Kidney (tissue), 14 donors: ENCODE data around the gene CCT7. TPM values are rescaled to one million over a fixed set of nuclear protein-coding genes. Genes with fewer than 3 reads are reported as not detected.

ENCODE experiments used
- DNase-seq, 5 donors: peaks; one replicate each; pipeline ENCODE4 v3.0.0-alpha.2; 2013 to 2020
- FAIRE-seq: peaks from 2 replicates; lab custom pipeline; 2012; peaks lifted over from hg19 to GRCh38; lab: Jason Lieb, UNC
- H3K27ac ChIP-seq, 2 donors: one replicate each; pipeline ENCODE4 v1.7.0; 2013; ENCODE audit warnings: low read depth in 2 of 2, low read length in 2 of 2, inconsistent platforms in 1 of 2
- H3K27me3 ChIP-seq: one replicate; pipeline ENCODE4 v1.7.1; 2013; ENCODE audit warnings: low read length, inconsistent platforms; ENCODE audit not compliant: control insufficient read depth, insufficient read depth
- H3K36me3 ChIP-seq, 3 donors: one replicate each; pipeline versions ENCODE4 v1.7.0 to v1.7.1; 2013; ENCODE audit warnings: low read length in 3 of 3, control low read depth in 1 of 3, inconsistent platforms in 1 of 3; ENCODE audit not compliant: insufficient read depth in 3 of 3, control insufficient read depth in 2 of 3
- H3K4me1 ChIP-seq, 3 donors: one replicate each; pipeline versions ENCODE4 v1.7.0 to v1.7.1; 2013; ENCODE audit warnings: low read length in 3 of 3, inconsistent platforms in 1 of 3, low read depth in 1 of 3; ENCODE audit not compliant: control insufficient read depth in 2 of 3, insufficient read depth in 2 of 3
- H3K4me3 ChIP-seq, 3 donors: one replicate each; pipeline versions ENCODE4 v1.7.0 to v1.8.1; 2013; ENCODE audit warnings: low read length in 3 of 3, control low read depth in 1 of 3, inconsistent platforms in 1 of 3
- H3K9ac ChIP-seq, 3 donors: one replicate each; pipeline versions ENCODE4 v1.7.0 to v1.7.1; 2013; ENCODE audit warnings: low read length in 3 of 3, control low read depth in 1 of 3, inconsistent platforms in 1 of 3
- H3K9me3 ChIP-seq, 3 donors: one replicate each; pipeline versions ENCODE4 v1.7.0 to v1.7.1; 2013; ENCODE audit warnings: low read length in 3 of 3, control low read depth in 1 of 3, inconsistent platforms in 1 of 3; ENCODE audit not compliant: control insufficient read depth in 2 of 3, insufficient read depth in 1 of 3
- CTCF ChIP-seq: IDR thresholded peaks from 3 replicates; pipeline ENCODE4 v1.5.1; 2012; ENCODE audit warnings: mild to moderate bottlenecking, moderate library complexity, borderline replicate concordance; ENCODE audit not compliant: insufficient read depth; ENCODE audit errors: extremely low read depth
- intact Hi-C: fragments of 100-400 bp; cut with DNase I; formaldehyde crosslinking; loops from one replicate; pipeline ENCODE4 v1.11.1; 2022
- polyA plus RNA-seq: library from polyadenylated mRNA; stranded (reverse); fragments of 350-450 nt; fragmentation: Illumina TruSeq; extraction: RNeasy Lipid Tissue Mini Kit (QIAGEN cat#74804); gene quantifications from one replicate; pipeline ENCODE4 v1.2.3, GENCODE V29; 2014; ENCODE audit warnings: low read depth, low replicate concordance; ENCODE audit not compliant: insufficient read depth
- total RNA-seq: library from RNA; stranded (reverse); fragmentation: NEBNext Ultra II Directional; extraction: Animal tissue kit (Norgen Biotek cat#: 25700); gene quantifications from one replicate; pipeline ENCODE4 v1.2.1, GENCODE V29; 2021
- donor health status: control.
- donor health status: control.
- donor health status: control.
- donor health status: control.
- donor health status: control.
- donor health status: DM: yes; HTN: yes; CAD: no.
- donor health status: Normal renal cell carcinoma (clear cell type).

CCT7 gene
- total and polyA plus RNA-seq, 2 donors from 2014 or later = 164 to 173 TPM

- DNase-seq = peak in 1 of 5 donors; percentile 3
- H3K27me3 ChIP-seq = no peaks in the 10 kb centered on the region
- H3K4me3 ChIP-seq = no peak overlapping the region
- no peaks in the 10 kb centered on the region for H3K4me1 ChIP-seq
- intact Hi-C loops = no loop called here
- no peaks in the 10 kb centered on the region for H3K9me3 ChIP-seq
- H3K36me3 ChIP-seq = peaks cover 5 to 68% (median 52%) of the 10 kb centered on the region in 3 donors
- TF ChIP-seq CTCF = no peak
- FAIRE-seq = no peak
- H3K27ac ChIP-seq = no peak overlapping the region
- no peak overlapping the region for H3K9ac ChIP-seq
Observed at GRCh38 chr2:73243884-73244570, 9.9 kb downstream of the CCT7 start.

GRCh38 chr2:73244580-73244979 is 10.5 kb downstream of the CCT7 start:
- Histone ChIP-seq H3K4me1 (no peaks in the 10 kb centered on the region), H3K9ac (no peak overlapping the region)

GRCh38 chr2:73246850-73247249 is 12.7 kb downstream of the CCT7 start:
- no peaks in the 10 kb centered on the region for H3K4me1 ChIP-seq
- no peak for FAIRE-seq
- no peaks in the 10 kb centered on the region for H3K27me3 ChIP-seq
- intact Hi-C loops = no loop called here
- no peak overlapping the region for H3K9ac ChIP-seq
- H3K36me3 ChIP-seq = peaks cover 8 to 84% (median 68%) of the 10 kb centered on the region in 3 donors
- no peak overlapping the region for H3K27ac ChIP-seq
- H3K9me3 ChIP-seq = no peaks in the 10 kb centered on the region
- DNase-seq = no peak
- no peak for TF ChIP-seq CTCF
- H3K4me3 ChIP-seq = no peak overlapping the region

More at GRCh38 chr2:73244580-73244979, 10.5 kb downstream of the CCT7 start:
- TF ChIP-seq CTCF = no peak
- Histone ChIP-seq H3K36me3 (peaks cover 5 to 68% (median 56%) of the 10 kb centered on the region in 3 donors), H3K9me3 (no peaks in the 10 kb centered on the region), H3K4me3 (no peak overlapping the region), H3K27ac (no peak overlapping the region), H3K27me3 (no peaks in the 10 kb centered on the region)
- intact Hi-C loops = no loop called here
- DNase-seq (peak in 1 of 5 donors; percentile 7), FAIRE-seq (no peak)
